Measurements from ENCODE around the gene TRIM5. TPM values are rescaled to one million over a fixed set of nuclear protein-coding genes. Genes with fewer than 3 reads are reported as not detected.
A peak's percentile ranks its signal among the peaks of the same experiment; 100 is the strongest.
"Not testable (repeated sequence)": the region's sequence is repeated elsewhere in the genome, so short reads cannot be mapped to it uniquely, and the experiment has no call there.

The TRIM5 gene
- 10 to 100 TPM in 1 of 2 donors, 1 to 10 TPM in 1; 7.9 to 10.0 TPM for total RNA-seq

- Histone ChIP-seq H3K36me3 (peaks cover under 1% of the 10 kb centered on the region), H3K27me3 (no peaks in the 10 kb centered on the region), H3K9me3 (no peaks in the 10 kb centered on the region), H3K4me3 (peak within 1 kb of the TSS; percentile 36 to 47), H3K27ac (peak within 1 kb of the TSS; percentile 87 to 89), H3K4me1 (peaks cover 0 to 24% of the 10 kb centered on the region in 2 donors)
- peak; percentile 96 for DNase-seq (ENCODE audit: low spot score)
- TF ChIP-seq CTCF (IDR thresholded peaks at IDR 0.05), result peak; percentile 31 to 72
These were observed at the start of gene TRIM5 for GRCh38 chr11:5684646-5685362. TRIM5 (minus strand) TSS chr11:5685074; CDS start chr11:5680177, 4,897 bp downstream.

- Histone ChIP-seq H3K27me3 (no peaks in the 10 kb centered on the region), H3K27ac (no peak overlapping the region), H3K36me3 (no peaks in the 10 kb centered on the region), H3K4me3 (no peak overlapping the region), H3K9me3 (no peaks in the 10 kb centered on the region), H3K4me1 (no peaks in the 10 kb centered on the region)
- no peak for DNase-seq (ENCODE audit: low spot score)
- TF ChIP-seq CTCF (IDR thresholded peaks at IDR 0.05), result no peak
These were observed 42.8 kb upstream of the TRIM5 start for GRCh38 chr11:5727691-5728090.

- H3K4me3 ChIP-seq, result no peak overlapping the region
- DNase-seq (ENCODE audit: low spot score), result no peak
- no peaks in the 10 kb centered on the region for H3K4me1 ChIP-seq
- no peaks in the 10 kb centered on the region for H3K36me3 ChIP-seq
- H3K27ac ChIP-seq, result no peak overlapping the region
- no peak for TF ChIP-seq CTCF (IDR thresholded peaks at IDR 0.05)
- no peaks in the 10 kb centered on the region for H3K9me3 ChIP-seq
- H3K27me3 ChIP-seq, result no peaks in the 10 kb centered on the region
These were observed 41.5 kb upstream of the TRIM5 start for GRCh38 chr11:5726351-5726750.

- Histone ChIP-seq H3K36me3 (no peaks in the 10 kb centered on the region), H3K4me1 (no peaks in the 10 kb centered on the region), H3K4me3 (no peak overlapping the region), H3K27ac (no peak overlapping the region), H3K27me3 (no peaks in the 10 kb centered on the region), H3K9me3 (no peaks in the 10 kb centered on the region)
- no peak for TF ChIP-seq CTCF (IDR thresholded peaks at IDR 0.05)
- no peak for DNase-seq (ENCODE audit: low spot score)
These were observed 37.7 kb upstream of the TRIM5 start for GRCh38 chr11:5722622-5723021.

- TF ChIP-seq CTCF (IDR thresholded peaks at IDR 0.05), result no peak
- H3K36me3 ChIP-seq, result no peaks in the 10 kb centered on the region
These were observed 35.0 kb upstream of the TRIM5 start for GRCh38 chr11:5719703-5720495.

GRCh38 chr11:5716518-5716917, 31.6 kb upstream of the TRIM5 start:
- not testable (repeated sequence) for H3K9me3 ChIP-seq; DNase-seq (ENCODE audit: low spot score); H3K4me1 ChIP-seq; H3K27me3 ChIP-seq; H3K27ac ChIP-seq; H3K4me3 ChIP-seq; H3K36me3 ChIP-seq

More at GRCh38 chr11:5719703-5720495, 35.0 kb upstream of the TRIM5 start:
- no peak overlapping the region for H3K27ac ChIP-seq
- no peaks in the 10 kb centered on the region for H3K27me3 ChIP-seq
- H3K4me1 ChIP-seq, result no peaks in the 10 kb centered on the region
- DNase-seq (ENCODE audit: low spot score), result no peak
- H3K4me3 ChIP-seq, result no peak overlapping the region
- no peaks in the 10 kb centered on the region for H3K9me3 ChIP-seq

All from right atrium auricular region (tissue), 2 donors.